ENCODE data around the gene ZNF277. TPM values are rescaled to one million over a fixed set of nuclear protein-coding genes. Genes with fewer than 3 reads are reported as not detected.

Gene ZNF277
- total and polyA plus RNA-seq, 10 of the 15 experiments (the other 5 are each of a cell fraction or from before 2014, with no cell fraction given) = 10.6 to 33.9 (median 22.0) TPM

DNA sequence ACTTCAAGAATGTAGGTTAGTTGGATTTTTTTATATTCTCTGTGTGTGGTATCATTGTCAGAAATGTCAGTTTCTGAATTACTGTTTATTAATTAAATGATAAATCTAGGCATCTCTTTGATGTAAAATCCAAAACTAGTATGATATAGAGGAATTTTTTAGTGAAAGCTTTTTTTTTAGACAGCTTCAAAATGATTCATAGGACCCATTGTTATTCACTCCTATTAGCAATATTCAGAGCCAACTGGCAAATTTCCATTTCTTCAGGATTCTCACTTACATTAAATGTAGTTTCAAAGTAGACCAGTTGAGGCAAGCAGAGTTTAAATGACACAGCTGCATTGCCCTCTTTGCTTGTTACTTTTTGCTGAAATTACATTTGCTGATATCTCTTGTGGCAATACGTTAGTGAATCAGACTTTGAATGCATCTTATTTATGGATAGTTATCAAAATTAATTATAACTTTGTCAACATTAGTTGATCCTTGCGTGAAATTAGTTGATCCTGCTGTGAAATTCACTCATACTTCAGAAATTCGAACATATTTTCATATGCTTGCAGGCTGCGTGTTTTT, 20.3 kb downstream of the ZNF277 start:
- no peaks in the 10 kb centered on the region; the same call in none of the 2 replicates for H3K79me2 ChIP-seq (ENCODE audit: control insufficient read depth, insufficient read depth, low read length)
- no peak overlapping the region for H3K4me3 ChIP-seq
- H3K9me3 ChIP-seq (replicated peaks; ENCODE audit: control insufficient read depth, insufficient read depth, low read length) = peaks cover 1% of the 10 kb centered on the region; the same call in 1 of the 3 replicates
- TF ChIP-seq, protein P1, sequence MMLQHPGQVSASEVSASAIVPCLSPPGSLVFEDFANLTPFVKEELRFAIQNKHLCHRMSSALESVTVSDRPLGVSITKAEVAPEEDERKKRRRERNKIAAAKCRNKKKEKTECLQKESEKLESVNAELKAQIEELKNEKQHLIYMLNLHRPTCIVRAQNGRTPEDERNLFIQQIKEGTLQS (IDR thresholded peaks at IDR 0.05; ENCODE audit: borderline replicate concordance, extremely low read depth, low read depth, low read length) = no peak
- TF ChIP-seq POU2F2 (IDR thresholded peaks at IDR 0.05; ENCODE audit: borderline replicate concordance, low read depth, low read length) (no peak), TBL1XR1 (IDR thresholded peaks at IDR 0.05; ENCODE audit: low read depth, low read length) (no peak), NFIC (IDR thresholded peaks at IDR 0.05; ENCODE audit: low read depth, low read length) (no peak), HDAC6 (IDR thresholded peaks at IDR 0.05; ENCODE audit: unreplicated experiment) (no peak), SIN3A (IDR thresholded peaks at IDR 0.05; ENCODE audit: low read depth, low read length) (no peak)
- TF ChIP-seq, protein P2, sequence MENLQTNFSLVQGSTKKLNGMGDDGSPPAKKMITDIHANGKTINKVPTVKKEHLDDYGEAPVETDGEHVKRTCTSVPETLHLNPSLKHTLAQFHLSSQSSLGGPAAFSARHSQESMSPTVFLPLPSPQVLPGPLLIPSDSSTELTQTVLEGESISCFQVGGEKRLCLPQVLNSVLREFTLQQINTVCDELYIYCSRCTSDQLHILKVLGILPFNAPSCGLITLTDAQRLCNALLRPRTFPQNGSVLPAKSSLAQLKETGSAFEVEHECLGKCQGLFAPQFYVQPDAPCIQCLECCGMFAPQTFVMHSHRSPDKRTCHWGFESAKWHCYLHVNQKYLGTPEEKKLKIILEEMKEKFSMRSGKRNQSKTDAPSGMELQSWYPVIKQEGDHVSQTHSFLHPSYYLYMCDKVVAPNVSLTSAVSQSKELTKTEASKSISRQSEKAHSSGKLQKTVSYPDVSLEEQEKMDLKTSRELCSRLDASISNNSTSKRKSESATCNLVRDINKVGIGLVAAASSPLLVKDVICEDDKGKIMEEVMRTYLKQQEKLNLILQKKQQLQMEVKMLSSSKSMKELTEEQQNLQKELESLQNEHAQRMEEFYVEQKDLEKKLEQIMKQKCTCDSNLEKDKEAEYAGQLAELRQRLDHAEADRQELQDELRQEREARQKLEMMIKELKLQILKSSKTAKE (IDR thresholded peaks at IDR 0.05; ENCODE audit: low read depth, poor library complexity, severe bottlenecking) = no peak
- no peaks in the 10 kb centered on the region for H4K20me1 ChIP-seq (ENCODE audit: control insufficient read depth, insufficient read depth)
- ChIA-PET CTCF (interaction anchor here (1.7 kb wide), 1 partner anchor 9 kb away, joined by 5 read pairs; no protein-coding TSS in a partner anchor), SMC1A (ENCODE audit: uncharacterized antibody, unreplicated experiment) (interaction anchor here (0.8 kb wide), 1 partner anchor 55 kb away, joined by 3 read pairs; no protein-coding TSS in a partner anchor), POLR2A (no interaction called here), RAD21 (ENCODE audit: unreplicated experiment) (no interaction called here)
- FAIRE-seq (no peak), DNase-seq (ENCODE audit: low read depth, low spot score) (no peak), ATAC-seq (no peak)
- no peak overlapping the region for H3K27ac ChIP-seq (ENCODE audit: control insufficient read depth, insufficient read depth)
- BruUV-seq (replicated peaks) = no TSS peak
- H3K36me3 ChIP-seq (ENCODE audit: control insufficient read depth in 2 of 2, insufficient read depth in 2 of 2, low read length in 1 of 2) = no peaks in the 10 kb centered on the region
- H3K27me3 ChIP-seq (replicated peaks in 1 of 2; ENCODE audit: control insufficient read depth in 2 of 2, insufficient read depth in 2 of 2, low read length in 1 of 2) = no peaks in the 10 kb centered on the region
- intact Hi-C loops (cut with micrococcal nuclease; ENCODE audit: unreplicated experiment) = no loop called here
- H3K9ac ChIP-seq (ENCODE audit: control insufficient read depth, insufficient read depth, low read length) = no peak overlapping the region
- no peak overlapping the region for H2AFZ ChIP-seq (ENCODE audit: control insufficient read depth, low read depth, low read length)
- WGBS (ENCODE audit: insufficient coverage, insufficient replicate concordance, low lambda C conversion rate, missing lambda C conversion rate) = 96% methylated on average over 4 of the region's 4 CpGs
- no peak overlapping the region for H3K4me2 ChIP-seq (ENCODE audit: control insufficient read depth, insufficient read depth)
- no peaks in the 10 kb centered on the region for H3K4me1 ChIP-seq (ENCODE audit: control insufficient read depth, insufficient read depth, low read length)
- in situ Hi-C loops (cut with MboI) = no loop called here
